Activated naive CD4-positive, alpha-beta T cell treated with anti-CD3 and anti-CD28 coated beads, Interleukin-2, amount 10 ng/mL, durations not matched to agents 7 days and 5 days (primary cell): ENCODE results near the gene GPR55.

Source experiments
- CTCF ChIA-PET: fragments of 350-600 bp; sonication (Branson Sonifier 250); formaldehyde crosslinking; loops from one replicate; lab custom pipeline; 2021; ENCODE audit warnings: antibody characterized with exemption; lab: Charles Lee
- DNase-seq: peaks from one replicate; pipeline ENCODE4 v3.0.0-alpha.2; 2020
- H3K27ac Mint-ChIP-seq: one replicate; pipeline ENCODE4 v1.8.0; 2021; ENCODE audit warnings: mild to moderate bottlenecking, moderate library complexity, mixed read lengths
- H3K27me3 Mint-ChIP-seq: one replicate; pipeline ENCODE4 v1.8.0; 2021; ENCODE audit warnings: mild to moderate bottlenecking, mixed read lengths
- H3K36me3 Mint-ChIP-seq: one replicate; pipeline ENCODE4 v1.8.0; 2021; ENCODE audit warnings: mixed read lengths
- H3K4me1 Mint-ChIP-seq: one replicate; pipeline ENCODE4 v1.8.0; 2021; ENCODE audit warnings: mixed read lengths
- H3K4me3 Mint-ChIP-seq: one replicate; pipeline ENCODE4 v1.8.0; 2021; ENCODE audit warnings: mild to moderate bottlenecking, moderate library complexity, mixed read lengths
- H3K9me3 Mint-ChIP-seq: one replicate; pipeline ENCODE4 v1.8.0; 2021; ENCODE audit warnings: mixed read lengths

GPR55 gene

DNA sequence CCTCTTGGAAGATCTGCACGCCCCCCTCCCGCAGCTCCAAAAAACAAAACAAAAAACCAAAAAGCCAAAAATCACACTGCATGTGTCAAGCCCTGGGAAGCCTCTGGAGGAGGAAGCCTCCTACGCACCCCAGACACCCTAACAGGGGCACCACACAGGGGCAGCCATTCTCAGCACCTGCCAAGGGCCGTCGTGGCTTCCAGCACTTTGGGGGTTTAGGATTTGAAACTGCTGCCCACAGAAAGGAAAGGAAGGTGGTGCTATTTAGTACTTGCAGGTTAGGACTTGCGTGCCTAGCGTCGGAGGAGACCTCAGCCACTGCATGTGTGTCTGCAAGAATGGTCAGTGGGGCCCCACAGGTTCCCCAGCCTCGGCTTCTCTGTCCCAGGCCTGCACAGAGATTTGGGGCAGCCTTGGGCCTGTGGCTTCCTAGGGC lies 419 bp upstream of the GPR55 start:
- peak overlapping the region; percentile 88 for H3K27ac Mint-ChIP-seq
- peak; percentile 21 for DNase-seq
- no peaks in the 10 kb centered on the region for H3K36me3 Mint-ChIP-seq
- peaks cover 21% of the 10 kb centered on the region for H3K27me3 Mint-ChIP-seq
- CTCF ChIA-PET, result interaction anchor here (0.8 to 4.5 kb wide), 6 partner anchors 13 to 131 kb away, joined by 3 to 61 read pairs (median 3); partner anchors contain the start of gene PSMD1
- H3K4me1 Mint-ChIP-seq, result peaks cover 39% of the 10 kb centered on the region
- peak overlapping the region; percentile 76 for H3K4me3 Mint-ChIP-seq
- H3K9me3 Mint-ChIP-seq, result no peaks in the 10 kb centered on the region

DNA sequence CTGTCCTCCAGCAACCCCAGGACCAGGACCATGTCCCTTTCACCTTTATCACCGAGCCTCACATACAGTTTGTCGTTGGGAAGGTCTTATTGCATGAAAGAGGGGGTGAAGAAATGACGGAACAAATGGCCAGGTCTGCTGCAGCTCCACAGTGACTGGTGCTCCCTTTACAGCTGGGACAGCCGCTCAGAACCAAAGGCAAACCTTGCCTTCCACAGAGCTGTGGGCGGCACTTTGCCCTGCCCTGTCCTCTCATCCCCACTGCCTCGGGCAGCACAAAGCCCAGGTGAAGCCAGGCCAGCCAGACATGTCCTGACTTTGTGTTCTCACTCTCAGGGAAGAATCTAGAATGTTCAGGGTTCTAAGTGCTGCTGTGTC lies 961 bp downstream of the GPR55 start:
- Mint-ChIP-seq H3K9me3 (no peaks in the 10 kb centered on the region), H3K4me1 (peaks cover 47% of the 10 kb centered on the region), H3K27ac (peak overlapping the region; percentile 88), H3K36me3 (no peaks in the 10 kb centered on the region), H3K4me3 (peak overlapping the region; percentile 76), H3K27me3 (peaks cover 13% of the 10 kb centered on the region)
- no peak for DNase-seq
- CTCF ChIA-PET, result interaction anchor here (0.8 to 4.5 kb wide), 5 partner anchors 11 to 75 kb away, joined by 3 to 61 read pairs (median 9); no protein-coding TSS in a partner anchor

DNA sequence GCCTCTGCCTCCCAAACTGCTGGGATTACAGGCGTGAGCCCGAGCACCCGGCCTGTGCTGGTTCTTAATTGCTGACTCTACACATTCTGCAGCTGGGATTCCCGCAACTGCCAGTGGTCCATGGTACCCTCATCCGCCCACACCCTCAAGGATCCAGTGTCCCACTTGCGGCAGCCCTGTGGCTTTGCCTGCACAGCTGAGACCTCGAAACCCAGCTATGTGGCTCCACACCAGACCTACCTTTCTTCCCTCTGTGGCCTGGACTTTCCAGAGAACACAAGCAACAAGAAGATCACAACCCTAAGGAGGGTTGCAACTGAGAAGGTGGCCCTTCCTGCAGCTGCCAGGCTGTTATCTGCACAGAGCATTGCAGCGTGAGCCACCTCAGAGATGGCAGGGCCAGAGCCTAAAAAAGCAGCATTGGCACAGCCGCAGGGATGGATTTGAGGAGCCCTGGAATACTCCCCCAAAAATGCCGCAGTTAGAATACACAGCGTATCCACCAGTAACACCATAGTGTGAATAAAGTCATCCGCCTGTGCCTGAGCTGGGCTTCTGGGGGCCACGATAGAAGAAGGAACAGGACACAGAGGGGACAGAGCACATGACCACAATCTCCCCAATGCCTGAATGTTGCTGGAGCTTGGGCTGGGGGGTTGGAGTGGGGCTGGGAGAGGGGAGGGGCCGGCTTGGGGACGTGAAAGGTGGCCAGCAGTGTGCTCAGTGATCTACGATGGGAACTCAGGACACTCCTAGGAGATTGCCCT lies 1.9 kb downstream of the GPR55 start:
- Mint-ChIP-seq H3K36me3 (no peaks in the 10 kb centered on the region), H3K4me3 (peak overlapping the region; percentile 10), H3K27ac (no peak overlapping the region), H3K4me1 (peaks cover 49% of the 10 kb centered on the region), H3K27me3 (peaks cover 13% of the 10 kb centered on the region), H3K9me3 (no peaks in the 10 kb centered on the region)
- DNase-seq, result peak; percentile 16
- CTCF ChIA-PET, result interaction anchor here (1.0 to 2.0 kb wide), 2 partner anchors 9 to 10 kb away, joined by 3 to 9 read pairs; no protein-coding TSS in a partner anchor

DNA sequence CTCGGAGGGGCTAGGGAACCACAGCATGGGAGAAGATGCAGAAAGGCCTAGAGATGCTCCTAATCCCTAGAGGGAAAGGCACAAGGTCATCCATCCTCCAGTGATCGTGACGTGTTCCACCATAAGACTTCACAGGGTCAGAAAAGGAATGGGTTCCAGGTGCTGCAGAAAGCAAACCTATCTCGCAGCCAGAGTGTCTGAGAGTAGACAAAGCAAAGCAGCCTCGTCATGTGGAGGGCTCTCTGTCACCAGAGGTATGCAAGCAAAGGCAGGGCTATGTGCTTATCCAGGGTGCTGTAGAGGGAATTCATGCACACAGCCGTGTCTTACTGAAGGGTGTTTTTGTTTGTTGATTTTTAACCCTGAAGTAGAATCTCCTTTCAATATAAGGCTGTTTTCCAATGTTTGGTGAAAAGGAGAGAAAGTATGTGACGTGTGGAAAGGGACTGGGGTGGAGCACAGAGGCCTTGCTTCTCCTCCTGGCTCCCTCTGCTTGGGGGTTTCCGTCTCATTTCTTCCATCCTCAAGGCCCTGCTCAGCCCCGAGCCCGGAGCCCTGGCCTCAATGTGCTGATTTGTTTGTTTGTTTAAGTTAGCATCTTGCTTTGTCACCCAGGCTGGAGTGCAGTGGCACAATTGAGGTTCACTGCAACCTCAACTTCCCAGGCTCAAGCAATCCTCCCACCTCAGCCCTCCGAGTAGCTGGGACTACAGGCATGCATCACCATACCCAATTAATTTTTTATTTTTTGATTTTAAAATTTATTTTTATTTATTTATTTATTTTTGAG lies 3.0 kb downstream of the GPR55 start:
- H3K4me3 Mint-ChIP-seq, result no peak overlapping the region
- no peak overlapping the region for H3K27ac Mint-ChIP-seq
- no peaks in the 10 kb centered on the region for H3K36me3 Mint-ChIP-seq
- peaks cover 45% of the 10 kb centered on the region for H3K4me1 Mint-ChIP-seq
- DNase-seq, result peak; percentile 15
- CTCF ChIA-PET, result interaction anchor here (1.0 to 1.7 kb wide), 2 partner anchors 10 to 63 kb away, joined by 3 to 7 read pairs; no protein-coding TSS in a partner anchor
- H3K9me3 Mint-ChIP-seq, result no peaks in the 10 kb centered on the region
- peaks cover 10% of the 10 kb centered on the region for H3K27me3 Mint-ChIP-seq

DNA sequence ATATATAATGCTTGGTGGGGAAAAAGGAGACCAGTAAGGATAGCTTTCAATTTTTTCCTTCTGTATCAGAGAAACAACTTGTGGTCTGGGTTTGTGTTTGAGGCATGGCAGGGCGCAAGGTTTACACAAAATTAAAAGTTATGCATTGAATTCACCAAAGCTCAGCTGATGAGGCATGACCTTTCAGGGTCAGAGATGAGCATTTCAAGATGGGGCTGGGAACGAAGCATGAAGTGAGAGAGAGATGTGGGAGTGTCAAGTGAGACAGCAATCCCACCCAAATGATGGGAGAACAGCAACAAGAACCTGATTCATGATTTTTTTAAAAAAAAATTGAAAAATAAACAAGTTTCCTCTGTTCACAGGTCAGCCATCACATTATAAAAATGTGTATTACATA lies 4.9 kb downstream of the GPR55 start:
- CTCF ChIA-PET, result interaction anchor here (1.7 kb wide), 1 partner anchor 64 kb away, joined by 7 read pairs; no protein-coding TSS in a partner anchor
- Mint-ChIP-seq H3K27ac (no peak overlapping the region), H3K4me1 (peaks cover 34% of the 10 kb centered on the region), H3K9me3 (no peaks in the 10 kb centered on the region), H3K36me3 (no peaks in the 10 kb centered on the region), H3K4me3 (no peak overlapping the region), H3K27me3 (peaks cover 12% of the 10 kb centered on the region)
- no peak for DNase-seq

DNA sequence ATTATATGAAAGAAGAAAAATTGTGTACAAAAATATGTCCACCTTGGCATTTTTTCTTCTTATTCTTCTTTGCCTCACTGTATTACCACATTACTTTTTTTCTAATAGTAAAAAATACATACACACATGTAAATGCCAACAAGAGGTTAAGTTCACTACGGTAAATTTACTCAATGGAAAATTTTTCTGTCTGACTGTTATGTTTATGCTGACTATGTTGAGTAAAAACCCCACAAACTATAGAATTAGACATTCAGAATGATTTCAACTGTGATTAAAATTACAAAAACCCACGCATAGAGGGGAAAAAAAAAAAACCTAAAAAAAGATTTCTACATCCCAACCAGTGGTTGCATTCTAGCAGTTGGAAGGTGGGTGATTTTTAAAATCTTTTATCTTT lies 5.4 kb downstream of the GPR55 start:
- no peaks in the 10 kb centered on the region for H3K9me3 Mint-ChIP-seq
- H3K4me3 Mint-ChIP-seq, result no peak overlapping the region
- H3K27me3 Mint-ChIP-seq, result peaks cover 17% of the 10 kb centered on the region
- no peak overlapping the region for H3K27ac Mint-ChIP-seq
- CTCF ChIA-PET, result no interaction called here
- peaks cover 29% of the 10 kb centered on the region for H3K4me1 Mint-ChIP-seq
- DNase-seq, result no peak
- H3K36me3 Mint-ChIP-seq, result no peaks in the 10 kb centered on the region

DNA sequence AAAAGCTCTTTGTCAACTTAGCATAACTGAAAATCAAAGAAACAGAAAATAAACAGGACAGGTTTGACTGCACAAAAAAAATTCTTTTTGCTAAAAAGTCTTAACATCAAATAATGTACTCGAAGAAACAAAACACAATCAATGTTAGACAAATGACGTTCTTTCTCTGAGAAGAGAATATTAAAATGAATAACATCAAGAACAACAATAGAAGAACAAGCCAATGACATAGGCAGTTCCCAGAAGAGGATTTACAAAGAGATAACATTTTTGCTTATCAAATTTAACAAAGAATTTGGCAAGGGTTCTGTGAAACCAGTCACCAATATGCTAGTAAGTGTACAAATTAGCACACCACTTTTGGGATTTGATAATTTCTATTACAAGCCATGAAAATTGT lies 5.8 kb downstream of the GPR55 start:
- peaks cover 18% of the 10 kb centered on the region for H3K27me3 Mint-ChIP-seq
- H3K4me3 Mint-ChIP-seq, result no peak overlapping the region
- H3K36me3 Mint-ChIP-seq, result no peaks in the 10 kb centered on the region
- H3K9me3 Mint-ChIP-seq, result no peaks in the 10 kb centered on the region
- H3K4me1 Mint-ChIP-seq, result peaks cover 24% of the 10 kb centered on the region
- no peak overlapping the region for H3K27ac Mint-ChIP-seq
- CTCF ChIA-PET, result interaction anchor here (1.7 kb wide), 1 partner anchor 68 kb away, joined by 4 read pairs; no protein-coding TSS in a partner anchor
- no peak for DNase-seq

DNA sequence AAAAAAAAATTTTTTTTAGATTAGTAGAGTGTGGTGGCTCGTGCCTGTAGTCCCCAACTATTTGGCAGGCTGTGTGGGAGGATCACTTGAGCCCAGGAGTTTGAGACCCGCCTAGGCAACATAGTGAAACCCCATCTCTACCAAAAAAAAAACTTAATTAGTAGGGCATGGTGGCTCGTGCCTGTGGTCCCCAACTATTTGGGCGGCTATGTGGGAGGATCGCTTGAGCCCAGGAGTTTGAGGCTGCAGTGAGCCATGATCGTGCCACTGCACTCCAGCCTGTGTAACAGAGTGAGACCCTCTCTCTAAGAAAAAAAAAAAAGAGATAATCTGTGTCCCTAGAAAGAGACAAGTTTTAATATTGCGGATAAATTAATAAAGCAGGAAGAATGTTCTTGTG lies 8.8 kb downstream of the GPR55 start:
- Mint-ChIP-seq H3K36me3 (no peaks in the 10 kb centered on the region), H3K27me3 (peaks cover 17% of the 10 kb centered on the region), H3K27ac (no peak overlapping the region), H3K9me3 (no peaks in the 10 kb centered on the region), H3K4me3 (no peak overlapping the region), H3K4me1 (peaks cover 13% of the 10 kb centered on the region)
- peak; percentile 15 for DNase-seq
- CTCF ChIA-PET, result no interaction called here

DNA sequence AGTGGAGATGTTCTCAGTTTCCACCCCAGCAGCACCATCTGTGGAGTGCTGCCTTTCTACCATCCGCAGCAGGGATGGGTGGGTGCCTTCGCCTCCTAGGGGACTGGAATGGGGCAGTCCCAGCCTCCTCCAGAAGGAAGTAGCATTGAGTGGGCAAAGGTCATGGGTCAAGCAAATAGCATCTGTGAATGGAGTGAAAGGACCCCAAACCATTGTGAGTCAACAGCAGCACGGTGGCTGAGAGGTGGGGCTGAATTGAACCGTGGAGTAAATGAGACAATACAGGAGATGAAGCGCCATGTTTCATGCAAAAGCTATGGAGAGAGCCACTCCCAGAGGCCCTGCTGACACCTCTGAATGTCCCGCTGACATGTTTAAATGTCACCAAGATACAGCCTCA lies 9.7 kb downstream of the GPR55 start:
- H3K27ac Mint-ChIP-seq, result no peak overlapping the region

DNA sequence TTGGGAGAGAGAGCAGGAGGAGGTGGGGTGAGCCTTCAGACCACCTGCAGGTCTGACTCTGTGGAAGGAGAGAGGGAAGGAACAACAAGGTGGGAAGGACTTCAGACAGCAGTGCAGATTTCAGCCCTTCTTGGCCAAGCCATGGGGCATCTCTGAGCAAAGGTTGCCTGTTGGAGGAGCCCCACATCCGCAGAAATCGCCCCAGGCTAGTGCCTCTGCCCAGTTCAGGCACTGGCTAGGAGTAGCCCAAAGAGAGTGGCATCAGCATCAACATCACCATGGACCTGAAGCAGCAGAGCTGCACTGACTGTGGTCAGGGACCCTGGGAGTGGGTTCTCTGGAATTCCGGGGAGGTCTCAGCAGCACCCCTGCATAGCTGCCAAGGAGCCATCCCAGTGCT lies 10.2 kb downstream of the GPR55 start:
- peaks cover 11% of the 10 kb centered on the region for H3K4me1 Mint-ChIP-seq
- no peaks in the 10 kb centered on the region for H3K9me3 Mint-ChIP-seq
- H3K27me3 Mint-ChIP-seq, result peaks cover 23% of the 10 kb centered on the region
- no peaks in the 10 kb centered on the region for H3K36me3 Mint-ChIP-seq
- H3K27ac Mint-ChIP-seq, result no peak overlapping the region
- no peak overlapping the region for H3K4me3 Mint-ChIP-seq
- peak; percentile 9 for DNase-seq
- CTCF ChIA-PET, result interaction anchor here (3.3 to 3.4 kb wide), 2 partner anchors 13 to 72 kb away, joined by 13 to 15 read pairs; no protein-coding TSS in a partner anchor

More for the DNA sequence above, 9.7 kb downstream of the GPR55 start:
- H3K4me1 Mint-ChIP-seq, result peaks cover 15% of the 10 kb centered on the region
- H3K27me3 Mint-ChIP-seq, result peaks cover 23% of the 10 kb centered on the region
- H3K4me3 Mint-ChIP-seq, result no peak overlapping the region
- H3K36me3 Mint-ChIP-seq, result no peaks in the 10 kb centered on the region
- CTCF ChIA-PET, result interaction anchor here (3.3 to 3.4 kb wide), 2 partner anchors 14 to 72 kb away, joined by 13 to 15 read pairs; no protein-coding TSS in a partner anchor
- H3K9me3 Mint-ChIP-seq, result no peaks in the 10 kb centered on the region
- peak; percentile 14 for DNase-seq

DNA sequence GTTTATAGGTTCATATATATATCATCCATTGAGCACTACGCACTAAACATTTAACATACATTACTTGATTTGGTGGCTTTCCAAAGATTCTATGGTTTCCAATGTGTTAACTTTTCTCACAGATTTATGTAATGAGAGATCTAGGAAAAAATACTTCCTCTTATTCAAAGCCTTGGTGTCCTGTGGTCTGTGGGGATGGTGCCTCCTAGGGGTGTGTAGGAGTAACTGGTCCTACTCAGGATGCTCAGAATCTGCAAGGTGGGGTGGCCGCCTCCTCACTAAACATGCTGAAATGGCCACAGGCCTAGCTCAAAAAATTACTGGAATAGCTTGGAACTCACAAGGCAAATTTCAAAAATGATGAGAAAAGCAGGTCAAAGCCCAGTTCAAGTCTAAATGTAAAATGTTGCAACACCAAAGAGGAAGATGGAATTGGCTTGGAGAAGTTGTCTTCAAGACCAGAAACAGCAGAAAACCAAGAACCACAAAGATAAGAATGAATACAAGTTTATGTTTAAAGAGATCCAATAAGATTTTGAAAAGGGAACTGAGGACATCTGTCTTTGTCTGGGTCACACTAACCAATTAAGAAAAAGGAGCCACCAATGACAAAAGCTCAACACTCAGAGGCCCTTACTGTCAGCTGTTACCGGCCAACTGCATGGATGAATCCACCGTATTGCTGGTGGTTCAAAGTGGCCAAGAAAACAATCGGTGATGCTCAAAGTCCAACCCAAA lies 11.5 kb downstream of the GPR55 start:
- CTCF ChIA-PET, result interaction anchor here (0.9 to 3.4 kb wide), 7 partner anchors 9 to 89 kb away, joined by 3 to 15 read pairs (median 7); partner anchors contain the start of gene SPATA3
- Mint-ChIP-seq H3K4me3 (no peak overlapping the region), H3K4me1 (peaks cover 10% of the 10 kb centered on the region)

DNA sequence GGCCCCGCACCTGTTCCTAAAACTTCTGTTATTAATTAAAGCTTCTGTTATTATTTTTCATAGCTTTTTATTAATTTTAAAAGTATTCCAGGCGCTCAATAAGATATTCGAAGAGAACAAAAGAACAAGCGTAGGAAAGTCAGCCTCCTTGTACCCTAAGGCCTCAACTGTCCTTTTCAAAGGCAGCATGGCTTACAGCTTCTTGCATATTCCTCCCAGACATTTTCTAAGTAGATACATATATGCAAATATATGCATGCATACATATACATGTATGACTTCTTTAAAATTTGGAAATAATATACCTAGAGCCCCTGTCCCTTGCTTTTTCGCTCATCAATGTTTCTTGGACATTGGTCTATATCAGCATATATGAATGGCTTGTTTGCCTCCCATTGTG lies 12.3 kb downstream of the GPR55 start:
- H3K27ac Mint-ChIP-seq, result no peak overlapping the region
- peaks cover 3% of the 10 kb centered on the region for H3K36me3 Mint-ChIP-seq
- H3K4me3 Mint-ChIP-seq, result no peak overlapping the region
- DNase-seq, result no peak
- H3K9me3 Mint-ChIP-seq, result no peaks in the 10 kb centered on the region
- H3K4me1 Mint-ChIP-seq, result peaks cover 15% of the 10 kb centered on the region
- CTCF ChIA-PET, result interaction anchor here (0.7 to 3.4 kb wide), 13 partner anchors 8 to 88 kb away, joined by 3 to 15 read pairs (median 3); partner anchors contain the start of gene SPATA3
- peaks cover 23% of the 10 kb centered on the region for H3K27me3 Mint-ChIP-seq

More for the DNA sequence above, 11.5 kb downstream of the GPR55 start:
- no peaks in the 10 kb centered on the region for H3K9me3 Mint-ChIP-seq
- H3K27me3 Mint-ChIP-seq, result peaks cover 23% of the 10 kb centered on the region
- peak; percentile 39 for DNase-seq
- no peak overlapping the region for H3K27ac Mint-ChIP-seq
- peaks cover 3% of the 10 kb centered on the region for H3K36me3 Mint-ChIP-seq

DNA sequence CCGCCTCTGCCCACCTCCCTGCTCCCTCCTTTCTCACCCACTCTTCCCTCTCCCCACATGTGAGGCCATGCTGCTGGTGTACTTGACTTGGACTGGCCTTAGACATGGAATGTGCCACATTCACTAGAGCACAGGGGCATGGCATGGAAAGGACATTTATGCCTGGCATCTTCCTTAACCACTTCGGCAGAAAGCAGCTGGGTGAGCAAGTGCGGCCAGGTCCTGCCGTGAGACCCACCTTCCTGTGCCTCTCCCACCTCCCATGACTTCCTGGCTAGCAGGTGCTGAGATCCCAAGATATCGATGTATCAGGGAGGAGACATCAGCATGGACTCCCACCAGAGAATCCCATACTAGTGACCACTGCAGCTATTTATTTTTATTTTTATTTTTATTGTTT lies 13.0 kb downstream of the GPR55 start:
- Mint-ChIP-seq H3K9me3 (no peaks in the 10 kb centered on the region), H3K36me3 (peaks cover 3% of the 10 kb centered on the region), H3K4me3 (no peak overlapping the region), H3K4me1 (peaks cover 15% of the 10 kb centered on the region), H3K27ac (no peak overlapping the region), H3K27me3 (peaks cover 23% of the 10 kb centered on the region)
- CTCF ChIA-PET, result interaction anchor here (0.7 to 3.4 kb wide), 9 partner anchors 10 to 88 kb away, joined by 3 to 15 read pairs (median 3); no protein-coding TSS in a partner anchor
- DNase-seq, result no peak
